D721Med (cell line): ENCODE measurements around the gene PRR5.

ENCODE experiments used
- DNase-seq: peaks from one replicate; pipeline ENCODE4 v3.0.0; 2011; ENCODE audit warnings: low spot score; ENCODE audit not compliant: insufficient read length
- FAIRE-seq: peaks from 2 replicates; lab custom pipeline; 2011; peaks lifted over from hg19 to GRCh38; lab: Jason Lieb, UNC
- TF ChIP-seq, protein P1 (sequence below): IDR thresholded peaks from 2 replicates; pipeline ENCODE4 v1.5.1; 2012; ENCODE audit warnings: mild to moderate bottlenecking, control low read depth; ENCODE audit not compliant: insufficient read depth; ENCODE audit errors: missing control alignments

The PRR5 gene

DNA sequence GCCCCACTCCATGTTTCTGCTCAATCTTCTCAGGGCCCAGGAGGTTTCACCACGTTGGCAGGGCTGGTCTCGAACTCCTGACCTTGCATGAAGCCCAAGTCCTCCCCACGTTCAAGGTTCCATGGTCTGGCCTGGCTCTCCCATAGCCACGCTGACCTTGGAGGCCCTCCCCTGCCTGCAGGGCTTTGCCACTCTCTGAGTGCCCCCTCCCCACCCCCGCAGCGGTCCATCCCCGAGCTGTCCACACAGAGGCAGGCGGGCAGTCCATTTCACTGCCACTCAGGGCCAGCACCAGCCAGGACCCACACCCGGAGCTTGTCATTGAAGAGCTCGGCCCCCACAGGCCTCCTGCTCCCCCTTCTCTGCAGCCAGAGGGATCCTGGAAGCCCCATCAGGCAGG lies 81.1 kb downstream of the PRR5 start:
- TF ChIP-seq, protein P1, sequence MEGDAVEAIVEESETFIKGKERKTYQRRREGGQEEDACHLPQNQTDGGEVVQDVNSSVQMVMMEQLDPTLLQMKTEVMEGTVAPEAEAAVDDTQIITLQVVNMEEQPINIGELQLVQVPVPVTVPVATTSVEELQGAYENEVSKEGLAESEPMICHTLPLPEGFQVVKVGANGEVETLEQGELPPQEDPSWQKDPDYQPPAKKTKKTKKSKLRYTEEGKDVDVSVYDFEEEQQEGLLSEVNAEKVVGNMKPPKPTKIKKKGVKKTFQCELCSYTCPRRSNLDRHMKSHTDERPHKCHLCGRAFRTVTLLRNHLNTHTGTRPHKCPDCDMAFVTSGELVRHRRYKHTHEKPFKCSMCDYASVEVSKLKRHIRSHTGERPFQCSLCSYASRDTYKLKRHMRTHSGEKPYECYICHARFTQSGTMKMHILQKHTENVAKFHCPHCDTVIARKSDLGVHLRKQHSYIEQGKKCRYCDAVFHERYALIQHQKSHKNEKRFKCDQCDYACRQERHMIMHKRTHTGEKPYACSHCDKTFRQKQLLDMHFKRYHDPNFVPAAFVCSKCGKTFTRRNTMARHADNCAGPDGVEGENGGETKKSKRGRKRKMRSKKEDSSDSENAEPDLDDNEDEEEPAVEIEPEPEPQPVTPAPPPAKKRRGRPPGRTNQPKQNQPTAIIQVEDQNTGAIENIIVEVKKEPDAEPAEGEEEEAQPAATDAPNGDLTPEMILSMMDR: no peak
- FAIRE-seq (no peak), DNase-seq (no peak)

DNA sequence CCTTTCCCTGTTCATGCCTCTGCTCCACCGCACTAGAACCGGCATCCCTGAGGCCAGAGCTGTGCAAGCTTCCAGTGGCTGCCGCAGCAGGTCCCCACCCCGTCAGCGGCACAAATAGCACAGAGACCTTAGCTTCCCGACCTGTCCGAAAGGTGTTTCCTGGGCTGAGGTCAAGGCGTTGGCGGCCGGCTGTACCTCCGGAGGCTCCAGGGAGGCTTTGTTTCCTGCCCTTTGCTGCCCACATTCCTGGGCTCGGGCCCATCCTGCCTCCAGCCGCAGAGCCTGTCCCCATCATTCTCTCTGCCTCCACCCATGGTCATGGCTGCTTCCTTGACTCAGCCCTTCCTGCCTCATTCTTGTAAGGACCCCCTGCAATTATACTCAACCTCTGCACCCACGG lies 81.6 kb downstream of the PRR5 start:
- FAIRE-seq (no peak), DNase-seq (no peak)
- TF ChIP-seq, protein P1: no peak

DNA sequence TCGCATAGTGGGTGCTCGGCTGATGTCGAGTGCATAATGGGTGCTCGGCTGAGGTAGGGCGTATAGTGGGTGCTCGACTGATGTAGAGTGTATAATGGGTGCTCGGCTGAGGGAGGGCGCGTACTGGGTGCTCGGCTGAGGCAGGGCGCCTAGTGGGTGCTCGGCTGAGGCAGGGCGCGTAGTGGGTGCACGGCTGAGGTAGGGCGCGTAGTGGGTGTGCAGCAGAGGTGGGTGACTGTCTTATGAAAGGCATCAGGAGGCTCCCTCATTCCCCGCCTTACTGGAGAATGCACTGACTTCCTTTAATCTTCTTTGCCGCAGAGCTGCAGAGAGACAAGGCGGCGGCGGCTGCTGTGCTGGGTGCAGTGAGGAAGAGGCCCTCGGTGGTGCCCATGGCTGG lies 84.1 kb downstream of the PRR5 start:
- DNase-seq: no peak
- FAIRE-seq: no peak
- TF ChIP-seq, protein P1: no peak

DNA sequence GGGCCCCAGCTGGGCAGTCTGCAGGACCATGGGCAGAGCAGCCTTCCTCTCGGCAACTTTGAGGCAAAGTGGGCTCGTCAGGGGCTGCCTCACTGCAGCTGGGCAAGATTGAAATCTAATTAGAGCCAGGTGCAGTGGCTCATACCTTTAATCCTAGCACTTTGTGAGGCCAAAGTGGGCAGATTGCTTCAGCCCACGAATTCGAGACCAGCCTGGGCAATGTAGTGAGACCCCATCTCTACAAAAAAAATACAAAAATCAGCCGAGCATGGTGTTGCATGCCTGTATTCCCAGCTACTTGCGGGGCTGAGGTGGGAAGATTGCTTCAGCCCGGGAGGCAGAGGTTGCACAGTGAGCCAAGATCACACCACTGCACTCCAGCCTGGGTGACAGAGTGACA lies 84.6 kb downstream of the PRR5 start:
- FAIRE-seq (no peak), DNase-seq (no peak)
- TF ChIP-seq, protein P1: no peak
